Retinal pigment epithelial cell (primary cell): Measurements from ENCODE around the gene BDH2.

ENCODE experiments used
- DNase-seq: peaks from one replicate; pipeline ENCODE4 v3.0.0-alpha.2; 2010; ENCODE audit warnings: low read depth
- H3K4me3 ChIP-seq: 2 replicates; pipeline ENCODE4 v1.5.1; 2011; ENCODE audit warnings: mild to moderate bottlenecking, low read length, control low read depth, moderate library complexity
- CTCF ChIP-seq: conservative IDR thresholded peaks from 2 replicates; pipeline ENCODE4 v1.5.1; 2011; ENCODE audit warnings: low read depth, low read length, control low read depth, inconsistent platforms

Gene BDH2

GRCh38 chr4:103029300-103029699 lies 70.3 kb downstream of the BDH2 start:
- H3K4me3 ChIP-seq, result no peak overlapping the region
- no peak for TF ChIP-seq CTCF
- no peak for DNase-seq
